NCI-H128 (cell line): ENCODE data around the gene MEX3A.
"Not testable (repeated sequence)": the region's sequence is repeated elsewhere in the genome, so short reads cannot be mapped to it uniquely, and the experiment has no call there.

Experiments used
- DNase-seq: peaks from one replicate; lab custom pipeline; 2025; ENCODE audit not compliant: unreplicated experiment; lab: John Stamatoyannopoulos, UW

MEX3A gene

DNA sequence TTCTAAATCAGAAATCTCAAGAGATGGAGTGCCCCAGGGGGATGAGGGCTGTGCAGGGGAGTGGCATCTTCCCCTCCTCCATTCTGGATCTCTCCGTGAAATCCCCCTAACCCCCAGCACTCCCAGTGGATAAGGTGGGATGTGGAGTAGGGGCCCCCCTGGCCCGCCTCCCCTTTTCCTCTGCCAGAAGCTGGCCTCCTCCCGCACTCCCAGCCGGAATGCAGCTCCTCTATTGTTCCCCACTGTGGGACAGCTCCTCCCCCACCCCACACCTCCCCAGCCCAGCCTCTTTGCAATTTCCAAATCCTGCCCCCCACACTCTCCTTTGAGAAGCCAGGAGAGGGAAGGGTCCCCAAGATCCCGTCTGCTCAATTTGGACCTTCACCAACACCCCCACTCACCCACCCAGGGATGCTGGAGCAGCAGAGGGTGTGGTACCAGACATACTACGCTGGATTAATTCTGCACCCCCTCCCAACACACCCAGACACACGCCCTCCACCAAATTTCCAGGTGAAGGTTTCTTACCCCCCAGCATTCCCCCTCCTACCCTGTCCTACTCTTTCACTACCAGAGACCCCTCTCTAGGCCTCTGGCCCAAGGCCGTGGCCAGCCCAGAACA is 1.9 kb downstream of the MEX3A start:
- DNase-seq: no peak

DNA sequence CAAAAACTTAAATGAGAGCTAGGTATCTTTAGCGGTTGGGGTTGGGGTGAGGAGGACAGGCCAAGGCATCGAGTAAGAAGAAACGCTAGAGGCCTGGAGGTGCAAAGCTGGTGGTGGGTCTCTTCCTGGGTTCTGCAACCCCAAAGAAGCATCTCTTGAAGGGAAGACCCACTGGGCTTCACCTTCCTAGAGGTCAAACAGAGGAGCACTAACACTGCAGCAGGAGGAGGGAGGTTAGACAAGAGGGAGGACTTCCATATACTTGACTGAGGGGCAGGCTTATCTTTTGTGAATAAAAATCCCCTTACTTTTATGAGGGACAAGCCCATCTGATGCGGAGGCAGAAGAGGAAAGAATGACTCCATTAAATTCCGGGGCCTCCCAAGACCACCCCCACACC is 2.5 kb downstream of the MEX3A start:
- DNase-seq: no peak

DNA sequence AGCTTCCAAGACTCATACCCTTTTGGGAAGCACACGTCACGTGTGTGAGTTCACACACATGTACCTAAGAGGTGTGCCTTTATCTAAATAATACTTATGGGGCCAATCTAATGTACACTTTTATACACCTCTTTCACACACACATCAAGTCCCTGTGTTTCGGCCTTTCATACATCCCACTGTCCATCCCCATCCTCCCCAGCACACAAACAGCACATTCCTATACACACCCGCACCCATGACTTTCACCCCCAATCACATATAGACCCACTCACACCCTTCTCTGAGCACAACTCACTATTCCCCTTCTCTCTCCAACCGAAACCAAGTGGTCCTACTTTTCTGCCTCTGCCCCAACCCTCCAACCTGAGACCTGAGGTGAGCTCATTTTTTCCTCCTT is 3.5 kb downstream of the MEX3A start:
- DNase-seq: no peak

DNA sequence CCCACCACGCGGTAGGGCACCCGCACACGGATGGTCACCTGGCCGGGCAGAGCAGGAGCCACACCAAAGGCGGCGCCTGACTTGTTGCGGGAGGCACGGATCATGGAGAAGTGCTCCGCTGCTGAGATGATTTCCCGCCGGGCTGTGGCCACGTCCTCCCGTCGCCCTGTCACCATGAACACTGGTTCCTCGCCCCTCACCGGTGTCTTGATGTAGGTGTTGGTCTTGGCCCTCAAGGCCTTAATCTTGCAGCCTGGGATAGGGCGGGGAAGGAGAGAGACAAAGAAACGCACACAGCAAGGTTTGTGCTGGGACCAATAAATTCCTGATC is 4.9 kb downstream of the MEX3A start:
- no peak for DNase-seq

DNA sequence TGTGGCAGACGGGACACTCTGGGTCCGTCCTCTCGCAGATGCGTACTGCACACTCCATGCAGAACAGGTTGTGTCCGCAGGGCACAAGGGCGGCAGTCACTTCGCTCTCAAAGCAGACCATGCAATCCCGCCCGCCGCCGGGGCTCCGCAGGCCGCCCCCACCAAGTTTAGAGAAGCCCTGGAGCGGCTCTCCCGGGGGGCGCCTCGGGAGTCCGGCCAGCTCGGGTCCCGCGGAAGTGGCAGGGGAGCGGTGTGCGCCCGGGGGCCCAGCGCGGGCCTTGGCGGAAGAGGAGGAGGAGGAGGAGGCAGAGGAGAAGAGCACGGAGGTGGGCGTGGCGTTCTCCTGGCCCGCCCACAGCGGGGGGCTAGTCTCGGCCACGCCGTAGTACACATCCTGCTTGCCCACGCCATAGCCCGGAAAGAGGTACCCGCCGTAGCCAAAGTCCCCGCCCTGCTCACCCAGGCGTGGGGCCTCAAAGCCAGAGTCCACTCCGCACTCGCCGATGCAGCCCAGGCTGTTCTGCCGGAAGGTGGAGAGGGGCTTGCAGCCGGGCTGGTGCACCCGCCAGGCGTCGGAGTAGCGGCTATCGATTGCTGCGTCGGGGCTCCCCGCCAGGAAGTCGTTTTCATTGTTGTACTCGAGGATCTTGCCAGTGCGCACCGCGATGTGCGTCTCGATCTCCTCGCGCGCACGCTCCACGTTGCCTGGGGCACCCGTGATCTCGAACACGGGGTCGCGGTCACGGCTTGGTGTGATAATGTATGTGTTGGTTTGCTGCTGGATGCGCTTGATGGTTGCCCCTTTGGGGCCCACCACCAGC is 5.4 kb downstream of the MEX3A start:
- no peak for DNase-seq

DNA sequence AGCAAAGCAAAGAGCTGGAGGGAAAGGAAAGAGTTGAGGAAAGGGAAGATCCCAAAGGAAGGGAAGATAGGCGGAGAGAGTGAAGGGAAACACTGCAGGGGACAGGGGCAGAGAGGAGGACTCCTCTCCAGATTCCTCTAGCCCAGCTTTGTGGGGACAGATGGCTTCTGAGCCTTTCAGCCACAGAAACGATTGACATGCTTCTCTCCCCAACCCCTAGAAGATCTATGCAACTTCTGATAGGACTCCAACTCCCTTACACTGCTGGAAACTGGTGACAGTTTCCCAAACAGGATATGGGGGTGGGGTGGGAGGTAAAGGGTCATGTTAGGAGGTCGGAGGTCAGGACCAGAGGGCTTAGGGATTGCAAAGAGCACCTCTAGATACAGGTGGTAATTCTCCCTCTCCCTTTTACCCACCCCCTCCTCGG is 6.5 kb downstream of the MEX3A start:
- no peak for DNase-seq

DNA sequence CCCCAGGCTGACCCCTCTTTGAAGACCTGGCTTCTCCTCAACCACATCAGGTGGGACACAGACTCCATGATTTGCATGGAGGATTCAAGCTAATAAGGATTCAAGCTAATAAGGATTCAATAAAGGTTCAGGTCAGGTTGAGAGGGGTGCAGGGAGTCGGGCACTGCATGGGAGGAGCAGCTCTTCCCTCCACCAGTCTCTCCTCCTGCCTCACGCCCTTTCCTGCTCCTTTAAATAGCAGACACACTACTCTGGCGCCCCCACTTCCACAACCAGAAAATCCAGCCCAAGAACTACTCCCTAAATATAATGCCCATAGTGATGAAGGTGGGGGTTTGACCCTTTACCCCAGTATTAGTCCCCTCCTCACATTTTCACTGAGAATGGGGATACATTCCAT is 7.1 kb downstream of the MEX3A start:
- DNase-seq: no peak

DNA sequence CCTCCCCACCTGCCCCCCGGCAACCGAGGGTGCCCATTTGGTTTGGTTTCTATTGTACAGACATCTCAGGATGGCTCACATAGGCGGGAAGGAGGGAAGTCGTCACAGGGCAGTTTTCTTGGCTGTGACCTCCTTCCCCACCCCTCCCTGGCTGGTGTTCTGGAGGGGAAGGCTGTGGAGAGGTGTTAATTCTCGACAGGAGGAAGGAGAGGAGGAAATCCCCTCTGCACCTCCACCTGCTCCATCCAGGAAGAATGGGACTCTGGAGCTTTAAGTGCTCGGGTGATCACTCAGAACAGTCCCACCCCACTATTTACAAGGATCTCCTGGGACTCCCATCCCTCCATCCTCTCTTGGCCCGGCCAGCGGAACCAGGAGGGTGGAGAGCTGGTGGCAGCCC is 7.6 kb downstream of the MEX3A start:
- no peak for DNase-seq

DNA sequence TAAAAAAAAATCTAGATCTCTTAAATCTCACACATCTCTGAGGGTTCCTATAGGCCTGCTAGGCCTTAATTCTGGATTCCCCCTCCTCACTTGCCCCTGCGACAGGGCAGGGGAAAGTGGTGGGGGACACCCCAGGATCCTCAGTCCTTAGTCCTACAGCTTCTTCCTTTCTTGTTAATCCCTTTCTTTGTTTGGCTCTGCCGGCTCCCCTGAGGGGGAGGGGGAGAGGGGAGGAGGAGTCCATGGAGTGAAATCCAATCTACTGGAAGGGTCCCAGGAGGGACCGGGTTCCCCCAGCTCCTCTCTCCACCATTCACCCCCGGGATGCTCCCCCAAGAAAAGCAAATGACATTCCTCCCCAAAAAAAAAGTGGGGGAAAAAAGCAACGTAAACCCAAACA is 8.5 kb downstream of the MEX3A start:
- DNase-seq: no peak

DNA sequence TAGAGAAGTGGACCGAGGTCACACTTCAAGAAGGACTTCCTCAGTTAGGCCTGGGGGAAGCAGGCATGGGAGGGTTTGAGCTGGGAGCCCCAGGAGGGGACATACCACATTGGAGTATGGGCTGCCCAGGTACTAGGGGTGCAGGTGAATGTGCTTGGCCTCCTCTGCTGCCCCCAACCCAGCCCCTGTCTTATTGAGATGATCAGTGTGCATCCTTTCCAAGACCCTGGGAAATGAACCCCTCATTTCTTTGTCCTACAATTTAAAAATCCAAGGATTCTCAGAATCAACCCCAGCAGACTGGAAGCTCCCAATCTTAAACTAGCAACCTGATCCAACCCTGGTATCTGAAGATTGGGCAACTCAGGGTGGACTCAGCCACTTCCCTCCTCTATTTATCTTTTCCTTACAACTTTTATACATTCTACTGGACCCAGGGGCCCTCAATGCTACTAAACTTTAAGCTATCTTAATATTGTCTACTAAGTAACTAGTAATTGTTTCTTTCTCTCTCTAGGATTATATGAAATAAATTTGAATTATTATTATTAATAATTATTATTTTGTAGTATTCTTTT is 9.1 kb downstream of the MEX3A start:
- DNase-seq: no peak

DNA sequence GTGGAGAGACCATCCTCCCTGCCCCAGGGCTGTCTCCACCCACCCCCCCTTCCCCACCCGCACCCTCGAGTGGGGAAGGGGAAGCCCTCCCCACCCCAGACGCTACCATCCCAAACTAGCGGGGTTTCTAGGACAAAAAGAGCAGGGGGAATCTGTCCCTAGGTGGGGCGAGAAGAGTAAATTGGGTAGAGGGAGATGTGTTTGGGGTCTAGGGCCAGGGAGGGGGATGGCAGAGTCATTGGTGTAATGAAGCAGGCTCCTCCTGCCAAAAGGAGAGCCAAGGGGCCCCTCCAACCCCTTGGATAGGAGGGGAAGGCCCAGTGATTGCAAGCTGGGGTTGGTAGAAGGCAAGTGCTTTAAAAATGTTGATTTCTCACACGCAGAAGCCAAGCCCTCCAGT is 10.0 kb downstream of the MEX3A start:
- DNase-seq: no peak

DNA sequence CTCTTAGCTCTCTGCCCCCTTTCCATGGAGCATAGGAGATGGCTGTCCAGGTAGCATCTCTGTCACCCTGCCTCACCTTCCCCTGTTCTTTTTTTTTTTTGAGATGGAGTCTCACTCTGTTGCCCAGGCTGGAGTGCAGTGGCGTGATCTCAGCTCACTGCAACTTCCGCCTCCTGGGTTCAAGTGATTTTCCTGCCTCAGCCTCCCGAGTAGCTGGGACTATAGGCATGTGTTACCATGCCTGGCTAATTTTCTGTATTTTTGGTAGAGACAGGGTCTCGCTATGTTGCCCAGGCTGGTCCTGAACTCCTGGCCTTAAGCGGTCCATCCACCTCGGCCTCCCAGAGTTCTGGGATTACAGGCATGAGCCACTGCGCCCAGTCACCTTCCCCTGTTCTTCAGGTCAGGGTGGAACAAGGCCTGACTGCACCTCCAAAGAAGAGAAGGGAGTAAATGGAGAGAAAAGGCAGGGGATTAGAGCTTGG is 10.9 kb downstream of the MEX3A start:
- not testable (repeated sequence) for DNase-seq

DNA sequence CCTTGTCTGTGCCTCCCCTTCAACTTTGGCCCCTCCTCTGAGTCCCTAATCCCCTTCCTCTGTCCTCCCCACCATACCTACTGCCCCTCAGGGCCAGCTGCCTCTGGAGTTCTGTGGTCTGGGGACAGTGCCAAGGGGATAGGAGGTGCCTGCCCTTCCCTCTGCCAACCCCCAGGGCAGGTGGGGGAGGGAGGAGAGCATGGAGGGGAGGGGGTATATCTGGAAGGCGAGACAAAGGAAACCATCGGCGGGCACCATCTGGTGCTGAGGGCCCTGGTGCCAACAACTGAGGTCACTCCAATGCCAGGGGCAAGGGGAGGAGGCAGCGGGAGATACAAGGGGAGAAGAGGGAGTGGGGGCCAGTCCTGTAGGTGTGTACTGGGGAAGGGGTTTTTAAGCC is 11.7 kb downstream of the MEX3A start:
- no peak for DNase-seq

DNA sequence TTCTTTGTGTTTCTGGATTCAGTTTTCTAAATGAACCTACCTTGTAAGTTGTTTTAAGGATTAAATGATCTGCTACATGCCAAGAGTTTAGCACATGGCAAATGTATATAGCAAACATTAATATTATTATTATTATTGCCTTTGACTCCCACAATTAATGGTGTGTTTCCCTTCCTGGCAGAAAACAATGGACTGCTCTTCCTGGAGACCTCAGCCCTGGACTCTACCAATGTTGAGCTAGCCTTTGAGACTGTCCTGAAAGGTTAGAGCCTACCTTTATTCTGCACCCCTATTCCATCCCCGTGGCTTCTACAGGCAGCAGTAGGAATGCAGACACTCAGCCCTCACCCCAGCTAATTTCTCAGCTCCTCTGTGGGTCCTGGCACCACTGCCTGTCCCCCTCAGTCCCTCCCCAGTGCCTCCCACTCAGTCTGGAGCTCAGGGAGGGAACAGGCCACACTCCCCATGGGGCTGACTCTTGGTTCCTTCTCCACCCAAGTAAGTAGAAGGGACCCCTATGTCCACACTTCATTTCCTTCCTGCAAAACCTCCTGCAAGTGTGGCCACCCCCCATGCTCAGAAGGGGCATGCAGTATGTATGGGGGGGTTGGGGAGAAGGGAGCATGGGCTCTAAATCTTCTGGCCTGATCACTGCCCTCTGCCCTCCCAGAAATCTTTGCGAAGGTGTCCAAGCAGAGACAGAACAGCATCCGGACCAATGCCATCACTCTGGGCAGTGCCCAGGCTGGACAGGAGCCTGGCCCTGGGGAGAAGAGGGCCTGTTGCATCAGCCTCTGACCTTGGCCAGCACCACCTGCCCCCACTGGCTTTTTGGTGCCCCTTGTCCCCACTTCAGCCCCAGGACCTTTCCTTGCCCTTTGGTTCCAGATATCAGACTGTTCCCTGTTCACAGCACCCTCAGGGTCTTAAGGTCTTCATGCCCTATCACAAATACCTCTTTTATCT is 12.5 kb downstream of the MEX3A start:
- no peak for DNase-seq

DNA sequence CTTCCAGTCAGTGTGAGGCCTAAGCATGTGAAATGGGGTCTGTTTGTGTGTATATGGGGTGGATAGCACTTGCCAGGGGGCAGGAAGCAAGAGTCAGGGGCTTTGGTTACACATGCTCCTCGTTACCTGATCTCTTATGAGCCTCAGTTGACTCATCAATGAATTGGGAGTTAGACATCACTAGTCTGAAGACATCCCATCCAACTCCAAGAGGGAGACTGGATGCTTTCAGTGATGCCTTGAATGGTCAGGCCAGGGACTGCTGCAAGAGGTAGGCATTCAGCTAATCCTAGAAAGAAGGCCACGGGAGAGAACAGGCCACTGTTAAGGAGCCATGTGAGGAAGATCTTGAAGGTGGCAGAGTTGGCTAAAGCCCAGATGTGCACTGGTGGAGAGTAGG is 15.0 kb downstream of the MEX3A start:
- DNase-seq: no peak

DNA sequence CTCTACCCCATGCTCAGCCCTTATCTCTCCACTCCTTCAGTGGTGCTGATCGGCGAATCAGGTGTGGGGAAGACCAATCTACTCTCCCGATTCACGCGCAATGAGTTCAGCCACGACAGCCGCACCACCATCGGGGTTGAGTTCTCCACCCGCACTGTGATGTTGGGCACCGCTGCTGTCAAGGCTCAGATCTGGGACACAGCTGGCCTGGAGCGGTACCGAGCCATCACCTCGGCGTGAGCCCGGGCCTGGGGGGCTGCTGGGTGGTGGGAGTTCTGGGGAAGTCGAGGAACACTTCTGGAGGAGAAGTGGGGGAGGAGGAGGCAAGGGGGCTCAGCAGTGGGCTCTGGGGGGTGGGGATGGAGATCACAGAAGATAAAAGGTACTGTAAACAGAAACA is 16.4 kb downstream of the MEX3A start:
- no peak for DNase-seq

DNA sequence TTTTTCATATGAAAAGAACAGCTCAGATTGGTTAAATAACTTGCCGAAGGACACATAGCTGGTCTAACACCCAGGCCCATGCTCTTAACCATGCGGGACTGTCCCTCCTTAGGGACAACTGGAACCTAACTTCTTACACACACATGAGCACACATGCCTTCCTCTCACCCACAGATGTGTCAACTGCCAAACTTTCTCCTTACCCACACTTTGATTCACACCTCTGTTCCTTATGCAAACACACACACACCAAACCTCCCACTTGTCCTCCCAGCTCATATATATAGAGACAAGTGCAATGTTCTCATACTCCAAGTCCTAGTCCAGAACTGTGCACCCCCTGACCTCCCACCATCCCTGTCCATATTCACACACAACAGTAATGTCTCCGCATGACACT is 17.1 kb downstream of the MEX3A start:
- no peak for DNase-seq

DNA sequence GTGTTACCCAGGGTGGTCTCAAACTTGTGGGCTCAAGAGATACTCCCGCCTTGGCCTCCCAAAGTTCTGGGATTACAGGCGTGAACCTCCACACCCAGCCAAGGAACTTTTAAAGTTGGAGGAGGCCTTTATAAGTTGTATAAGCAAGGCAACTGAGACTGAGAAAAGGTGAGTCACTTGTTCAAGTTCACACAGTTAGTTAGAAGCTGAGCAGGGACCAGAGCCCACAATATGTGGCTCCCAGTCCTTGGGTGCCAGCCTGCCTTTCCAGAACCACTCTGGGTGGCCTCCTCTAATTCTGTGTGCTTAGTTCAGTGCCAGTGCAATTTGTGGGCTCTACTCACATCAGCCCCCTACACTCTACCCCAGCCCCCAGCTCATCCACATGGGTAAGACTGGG is 17.6 kb downstream of the MEX3A start:
- DNase-seq: no peak

DNA sequence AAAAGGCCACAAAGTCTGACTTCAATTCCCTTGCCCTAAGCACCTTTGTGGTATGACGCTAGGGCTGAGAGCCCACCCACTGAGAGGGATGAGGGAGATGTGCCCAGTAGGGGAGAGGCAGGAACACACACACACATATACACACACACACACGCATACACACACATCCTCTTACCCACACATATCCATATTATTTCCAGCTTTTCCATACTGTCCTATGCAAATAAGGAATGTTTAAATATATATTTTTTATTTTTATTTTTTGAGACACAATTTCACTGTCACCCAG is 18.3 kb downstream of the MEX3A start:
- no peak for DNase-seq

DNA sequence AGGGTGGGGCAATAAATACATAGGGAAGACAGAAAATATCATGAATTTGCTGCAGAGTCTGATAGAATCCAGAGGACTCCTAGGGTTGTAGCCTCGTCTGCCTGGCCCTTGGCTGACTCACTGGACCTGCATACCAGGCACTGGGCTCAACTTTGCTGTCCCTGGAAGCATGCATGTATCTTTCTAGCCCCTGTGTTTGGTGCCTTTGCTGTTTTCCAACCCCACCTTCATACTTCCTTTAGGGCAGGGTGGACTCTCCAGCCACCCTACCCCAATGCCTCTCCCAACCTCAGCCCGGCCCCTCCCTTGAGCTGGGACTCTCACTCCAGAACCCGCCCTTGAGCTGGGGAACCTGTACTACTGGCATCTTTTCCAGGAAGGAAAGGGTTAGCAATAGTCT is 20.1 kb downstream of the MEX3A start:
- no peak for DNase-seq

DNA sequence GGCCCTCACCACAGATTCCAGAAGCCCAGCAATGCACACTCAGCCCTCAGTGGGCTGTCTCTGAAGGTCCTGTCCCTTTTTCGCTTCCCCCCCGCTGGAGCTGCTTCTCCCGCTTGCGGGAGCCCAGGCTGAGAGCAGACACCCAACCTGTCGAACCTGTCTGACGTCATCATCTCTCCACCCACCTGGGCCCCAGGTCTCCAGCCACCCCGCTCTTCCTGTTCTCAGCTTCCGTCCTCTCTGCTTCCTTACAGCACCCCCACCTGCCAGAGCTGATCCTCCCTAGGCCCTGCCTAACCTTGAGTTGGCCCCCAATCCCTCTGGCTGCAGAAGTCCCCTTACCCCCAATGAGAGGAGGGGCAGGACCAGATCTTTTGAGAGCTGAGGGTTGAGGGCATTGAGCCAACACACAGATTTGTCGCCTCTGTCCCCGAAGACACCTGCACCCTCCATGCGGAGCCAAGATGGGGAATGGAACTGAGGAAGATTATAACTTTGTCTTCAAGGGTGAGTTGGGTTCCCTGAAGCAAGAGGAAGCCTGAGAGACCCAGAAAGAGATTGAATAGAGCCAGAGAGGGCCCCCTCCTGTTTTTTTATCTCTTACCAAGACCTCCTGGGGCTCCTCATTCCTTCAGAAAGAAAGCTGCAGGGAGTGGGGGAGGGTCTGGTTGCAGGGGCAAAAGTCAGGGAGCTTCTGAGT is 21.2 kb downstream of the MEX3A start, which contains the start of gene RAB25:
RAB25 (plus strand) TSS at position 224 of the 700 bp plus-strand sequence; CDS start at position 465, 241 bp downstream.
- no peak for DNase-seq
